WTC11 (cell line): ENCODE results near the gene CMA1.

Source experiments
- ELF4 ChIP-seq: sonication (generic); formaldehyde crosslinking; IDR thresholded peaks from 2 replicates; pipeline ENCODE4 v1.8.1; 2022; ENCODE audit warnings: low read depth, mild to moderate bottlenecking, moderate library complexity, missing genetic modification reagents
- FOXJ3 ChIP-seq: sonication (generic); formaldehyde crosslinking; IDR thresholded peaks from 2 replicates; pipeline ENCODE4 v1.9.0; 2021; ENCODE audit warnings: missing genetic modification reagents, mild to moderate bottlenecking, borderline replicate concordance
- FOXK1 ChIP-seq: sonication (generic); formaldehyde crosslinking; IDR thresholded peaks from 2 replicates; pipeline ENCODE4 v1.8.0; 2022; ENCODE audit warnings: mild to moderate bottlenecking, moderate library complexity, missing genetic modification reagents
- IRF2 ChIP-seq: sonication (generic); formaldehyde crosslinking; IDR thresholded peaks from 2 replicates; pipeline ENCODE4 v1.8.0; 2022; ENCODE audit warnings: low read depth, missing genetic modification reagents, borderline replicate concordance
- NR1H2 ChIP-seq: sonication (generic); formaldehyde crosslinking; IDR thresholded peaks from 2 replicates; pipeline ENCODE4 v1.9.0; 2021; ENCODE audit warnings: mild to moderate bottlenecking, moderate library complexity, missing genetic modification reagents
- NR3C1 ChIP-seq: sonication (generic); formaldehyde crosslinking; conservative IDR thresholded peaks from 2 replicates; pipeline ENCODE4 v1.8.1; 2023; ENCODE audit warnings: low read depth, mild to moderate bottlenecking, missing genetic modification reagents
- SP1 ChIP-seq: sonication (generic); formaldehyde crosslinking; conservative IDR thresholded peaks from 2 replicates; pipeline ENCODE4 v1.8.1; 2022; ENCODE audit warnings: missing genetic modification reagents
- ZNF232 ChIP-seq: sonication (generic); formaldehyde crosslinking; IDR thresholded peaks from 2 replicates; pipeline ENCODE4 v1.8.0; 2022; ENCODE audit warnings: mild to moderate bottlenecking, missing genetic modification reagents
- ZNF671 ChIP-seq: fragments of 250-450 bp; sonication (Bioruptor Pico); IDR thresholded peaks from 2 replicates; pipeline ENCODE4 v1.8.0; 2021; ENCODE audit warnings: mild to moderate bottlenecking
- TF ChIP-seq, protein P1 (sequence below): fragments of 200-600 bp; IDR thresholded peaks from 2 replicates; pipeline ENCODE4 v1.8.0; 2022; ENCODE audit warnings: antibody characterized with exemption
- TF ChIP-seq, protein P2 (sequence below): sonication (generic); formaldehyde crosslinking; IDR thresholded peaks from 2 replicates; pipeline ENCODE4 v1.8.0; 2022; ENCODE audit warnings: mild to moderate bottlenecking, missing genetic modification reagents
- TF ChIP-seq, protein P3 (sequence below): sonication (generic); formaldehyde crosslinking; IDR thresholded peaks from 2 replicates; pipeline ENCODE4 v1.8.1; 2022; ENCODE audit warnings: low read depth, missing genetic modification reagents, borderline replicate concordance
- TF ChIP-seq, protein P4 (sequence below): sonication (generic); formaldehyde crosslinking; IDR thresholded peaks from 2 replicates; pipeline ENCODE4 v1.8.1; 2023; ENCODE audit warnings: mild to moderate bottlenecking, missing genetic modification reagents
- TF ChIP-seq, protein P5 (sequence below): sonication (generic); formaldehyde crosslinking; IDR thresholded peaks from 2 replicates; pipeline ENCODE4 v1.8.0; 2023; ENCODE audit warnings: missing genetic modification reagents

DNA sequence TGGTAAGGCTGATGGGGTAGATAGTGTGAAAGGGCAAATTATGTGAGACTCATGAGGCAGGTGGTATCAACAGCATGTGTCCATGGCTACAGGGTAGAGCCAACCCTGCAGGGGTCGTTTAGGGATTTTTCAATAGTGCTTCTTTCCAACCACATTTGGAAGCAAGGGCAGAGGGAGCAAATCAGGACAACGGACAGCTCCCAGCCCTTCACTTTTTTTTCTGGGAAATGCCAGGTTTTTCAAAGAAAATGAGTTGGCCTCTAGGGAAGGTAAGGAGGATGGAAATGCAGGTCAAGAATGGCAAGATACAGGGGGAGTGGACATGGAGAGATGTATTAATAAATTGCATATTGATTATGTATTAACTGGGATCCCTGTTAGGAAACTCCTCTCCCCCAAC, 4.9 kb upstream of the CMA1 start:
- TF ChIP-seq, protein P1, sequence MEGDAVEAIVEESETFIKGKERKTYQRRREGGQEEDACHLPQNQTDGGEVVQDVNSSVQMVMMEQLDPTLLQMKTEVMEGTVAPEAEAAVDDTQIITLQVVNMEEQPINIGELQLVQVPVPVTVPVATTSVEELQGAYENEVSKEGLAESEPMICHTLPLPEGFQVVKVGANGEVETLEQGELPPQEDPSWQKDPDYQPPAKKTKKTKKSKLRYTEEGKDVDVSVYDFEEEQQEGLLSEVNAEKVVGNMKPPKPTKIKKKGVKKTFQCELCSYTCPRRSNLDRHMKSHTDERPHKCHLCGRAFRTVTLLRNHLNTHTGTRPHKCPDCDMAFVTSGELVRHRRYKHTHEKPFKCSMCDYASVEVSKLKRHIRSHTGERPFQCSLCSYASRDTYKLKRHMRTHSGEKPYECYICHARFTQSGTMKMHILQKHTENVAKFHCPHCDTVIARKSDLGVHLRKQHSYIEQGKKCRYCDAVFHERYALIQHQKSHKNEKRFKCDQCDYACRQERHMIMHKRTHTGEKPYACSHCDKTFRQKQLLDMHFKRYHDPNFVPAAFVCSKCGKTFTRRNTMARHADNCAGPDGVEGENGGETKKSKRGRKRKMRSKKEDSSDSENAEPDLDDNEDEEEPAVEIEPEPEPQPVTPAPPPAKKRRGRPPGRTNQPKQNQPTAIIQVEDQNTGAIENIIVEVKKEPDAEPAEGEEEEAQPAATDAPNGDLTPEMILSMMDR: no peak
- no peak for TF ChIP-seq SP1 (CRISPR knock-in tag)
- TF ChIP-seq, protein P2, sequence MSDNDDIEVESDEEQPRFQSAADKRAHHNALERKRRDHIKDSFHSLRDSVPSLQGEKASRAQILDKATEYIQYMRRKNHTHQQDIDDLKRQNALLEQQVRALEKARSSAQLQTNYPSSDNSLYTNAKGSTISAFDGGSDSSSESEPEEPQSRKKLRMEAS (CRISPR knock-in tag): no peak
- TF ChIP-seq ZNF671 (CRISPR knock-in tag): no peak
- TF ChIP-seq, protein P3, sequence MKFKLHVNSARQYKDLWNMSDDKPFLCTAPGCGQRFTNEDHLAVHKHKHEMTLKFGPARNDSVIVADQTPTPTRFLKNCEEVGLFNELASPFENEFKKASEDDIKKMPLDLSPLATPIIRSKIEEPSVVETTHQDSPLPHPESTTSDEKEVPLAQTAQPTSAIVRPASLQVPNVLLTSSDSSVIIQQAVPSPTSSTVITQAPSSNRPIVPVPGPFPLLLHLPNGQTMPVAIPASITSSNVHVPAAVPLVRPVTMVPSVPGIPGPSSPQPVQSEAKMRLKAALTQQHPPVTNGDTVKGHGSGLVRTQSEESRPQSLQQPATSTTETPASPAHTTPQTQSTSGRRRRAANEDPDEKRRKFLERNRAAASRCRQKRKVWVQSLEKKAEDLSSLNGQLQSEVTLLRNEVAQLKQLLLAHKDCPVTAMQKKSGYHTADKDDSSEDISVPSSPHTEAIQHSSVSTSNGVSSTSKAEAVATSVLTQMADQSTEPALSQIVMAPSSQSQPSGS (CRISPR knock-in tag): no peak
- no peak for TF ChIP-seq IRF2 (CRISPR knock-in tag)
- no peak for TF ChIP-seq FOXJ3 (CRISPR knock-in tag)
- no peak for TF ChIP-seq FOXK1
- TF ChIP-seq, protein P4, sequence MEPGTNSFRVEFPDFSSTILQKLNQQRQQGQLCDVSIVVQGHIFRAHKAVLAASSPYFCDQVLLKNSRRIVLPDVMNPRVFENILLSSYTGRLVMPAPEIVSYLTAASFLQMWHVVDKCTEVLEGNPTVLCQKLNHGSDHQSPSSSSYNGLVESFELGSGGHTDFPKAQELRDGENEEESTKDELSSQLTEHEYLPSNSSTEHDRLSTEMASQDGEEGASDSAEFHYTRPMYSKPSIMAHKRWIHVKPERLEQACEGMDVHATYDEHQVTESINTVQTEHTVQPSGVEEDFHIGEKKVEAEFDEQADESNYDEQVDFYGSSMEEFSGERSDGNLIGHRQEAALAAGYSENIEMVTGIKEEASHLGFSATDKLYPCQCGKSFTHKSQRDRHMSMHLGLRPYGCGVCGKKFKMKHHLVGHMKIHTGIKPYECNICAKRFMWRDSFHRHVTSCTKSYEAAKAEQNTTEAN (CRISPR knock-in tag): no peak
- no peak for TF ChIP-seq NR1H2 (CRISPR knock-in tag)
- TF ChIP-seq NR3C1 (CRISPR knock-in tag): no peak
- TF ChIP-seq, protein P5, sequence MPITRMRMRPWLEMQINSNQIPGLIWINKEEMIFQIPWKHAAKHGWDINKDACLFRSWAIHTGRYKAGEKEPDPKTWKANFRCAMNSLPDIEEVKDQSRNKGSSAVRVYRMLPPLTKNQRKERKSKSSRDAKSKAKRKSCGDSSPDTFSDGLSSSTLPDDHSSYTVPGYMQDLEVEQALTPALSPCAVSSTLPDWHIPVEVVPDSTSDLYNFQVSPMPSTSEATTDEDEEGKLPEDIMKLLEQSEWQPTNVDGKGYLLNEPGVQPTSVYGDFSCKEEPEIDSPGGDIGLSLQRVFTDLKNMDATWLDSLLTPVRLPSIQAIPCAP (CRISPR knock-in tag): no peak
- no peak for TF ChIP-seq ZNF232
- TF ChIP-seq ELF4 (CRISPR knock-in tag): no peak
